Stimulated activated CD4-positive, alpha-beta T cell treated with anti-CD3 and anti-CD28 coated beads, Interleukin-15, amount 100 ng/mL, for 1 hour (primary cell): ENCODE measurements around the gene PSMA7.
A peak's percentile ranks its signal among the peaks of the same experiment; 100 is the strongest.

Source experiments
- DNase-seq, 2 donors: peaks; one replicate each; pipeline ENCODE4 v3.0.0-alpha.2; 2020; ENCODE audit warnings: low read depth in 1 of 2, low spot score in 1 of 2

Gene PSMA7

DNA sequence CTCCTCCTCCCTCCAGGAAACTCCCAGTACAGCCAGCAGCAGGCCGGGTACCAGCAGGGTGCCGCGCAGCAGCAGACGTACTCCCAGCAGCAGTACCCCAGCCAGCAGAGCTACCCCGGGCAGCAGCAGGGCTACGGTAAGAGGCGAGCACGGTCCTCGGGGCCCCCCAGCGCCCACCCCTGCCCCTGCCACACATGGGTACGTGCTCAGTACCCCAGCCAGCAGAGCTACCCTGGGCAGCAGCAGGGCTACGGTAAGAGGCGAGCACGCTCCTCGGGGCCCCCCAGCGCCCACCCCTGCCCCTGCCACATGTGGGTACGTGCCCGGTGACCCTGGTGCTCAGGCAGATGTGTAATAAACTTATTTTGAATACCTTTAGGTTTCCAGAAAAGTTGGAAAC, 29.5 kb upstream of the PSMA7 start:
- no peak for DNase-seq

DNA sequence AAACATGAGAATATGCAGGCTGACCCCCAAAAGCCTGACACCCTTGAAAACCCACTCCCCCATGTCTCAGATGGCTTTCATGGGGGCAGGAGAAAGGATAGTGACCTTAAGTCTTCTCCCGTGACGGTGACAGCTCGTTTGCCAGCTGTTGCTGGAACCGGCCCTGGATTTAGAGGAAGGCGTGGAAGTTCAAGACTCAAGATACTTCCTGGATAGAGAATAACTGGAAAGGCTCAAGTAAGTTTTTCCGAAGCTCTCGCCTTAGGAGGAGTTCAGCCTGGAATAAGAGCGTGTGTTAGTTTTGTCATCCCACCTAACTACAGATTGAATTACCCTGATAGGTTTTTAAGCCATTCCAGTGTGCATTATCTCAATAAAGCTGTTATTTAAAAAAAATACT, 28.1 kb upstream of the PSMA7 start:
- no peak for DNase-seq

DNA sequence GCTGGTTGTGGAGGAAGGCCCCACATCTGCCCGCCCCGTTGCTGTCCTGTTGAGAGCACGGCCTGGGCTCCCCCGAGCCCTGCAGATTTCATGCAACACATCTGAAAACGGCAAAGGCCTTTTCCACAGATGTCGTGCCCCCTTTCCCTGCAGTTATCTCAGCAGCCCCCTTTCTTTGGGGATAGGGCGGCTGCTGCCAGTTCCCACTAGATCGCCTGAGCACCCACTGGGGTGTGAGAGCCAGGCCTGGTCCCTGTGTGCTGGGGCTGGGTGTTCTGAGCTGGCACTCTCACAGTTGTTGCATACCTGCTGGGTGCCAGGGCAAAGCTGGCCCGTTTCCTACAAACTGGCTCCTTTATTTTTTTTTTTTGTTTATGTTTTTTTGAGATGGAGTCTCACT, 27.3 kb upstream of the PSMA7 start:
- no peak for DNase-seq

DNA sequence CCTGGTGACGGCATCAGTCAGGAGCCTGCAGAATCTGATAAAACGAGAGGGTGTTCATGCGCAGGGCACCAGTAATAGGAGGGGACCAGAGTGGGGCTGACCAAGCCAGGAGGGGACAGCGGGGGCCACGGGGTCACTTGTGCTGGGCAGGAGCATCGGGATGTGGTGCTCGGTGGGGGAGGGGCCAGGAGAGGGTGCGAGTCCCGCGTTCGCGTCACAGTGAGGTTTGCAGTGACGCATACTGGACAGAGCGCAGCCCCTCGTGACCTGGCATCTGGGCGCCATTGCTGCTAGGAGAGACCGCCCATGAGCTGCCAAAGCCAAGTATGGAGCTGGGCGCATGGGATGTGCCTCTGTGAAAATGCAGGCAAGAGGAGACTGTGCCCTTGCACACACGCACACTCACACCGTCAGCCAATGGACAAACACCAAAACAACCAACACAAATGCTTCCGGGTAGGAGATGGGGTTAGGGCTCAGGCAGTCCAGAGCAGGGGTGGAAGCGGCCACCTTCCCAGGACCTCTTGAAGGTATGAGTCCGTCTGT, 25.8 kb upstream of the PSMA7 start:
- no peak for DNase-seq

DNA sequence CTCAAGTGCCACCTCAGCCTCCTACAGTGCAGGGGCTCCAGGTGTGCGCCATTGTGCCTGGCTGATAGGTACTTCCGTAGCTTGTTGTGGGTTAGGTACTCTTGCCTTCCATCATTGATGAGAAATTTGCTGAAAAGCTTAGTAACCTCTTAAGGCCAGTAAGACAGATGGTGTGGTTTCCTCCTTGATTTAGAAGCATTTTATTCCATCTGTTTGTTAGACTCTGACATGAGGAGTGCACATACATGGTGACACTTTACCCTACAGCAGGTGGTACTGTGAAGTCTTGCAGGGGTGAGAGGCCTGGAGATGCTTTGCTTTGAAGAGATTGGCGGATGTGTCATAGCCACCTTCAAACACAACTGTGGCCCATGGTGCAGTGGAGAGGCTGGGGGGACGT, 24.9 kb upstream of the PSMA7 start:
- no peak for DNase-seq

DNA sequence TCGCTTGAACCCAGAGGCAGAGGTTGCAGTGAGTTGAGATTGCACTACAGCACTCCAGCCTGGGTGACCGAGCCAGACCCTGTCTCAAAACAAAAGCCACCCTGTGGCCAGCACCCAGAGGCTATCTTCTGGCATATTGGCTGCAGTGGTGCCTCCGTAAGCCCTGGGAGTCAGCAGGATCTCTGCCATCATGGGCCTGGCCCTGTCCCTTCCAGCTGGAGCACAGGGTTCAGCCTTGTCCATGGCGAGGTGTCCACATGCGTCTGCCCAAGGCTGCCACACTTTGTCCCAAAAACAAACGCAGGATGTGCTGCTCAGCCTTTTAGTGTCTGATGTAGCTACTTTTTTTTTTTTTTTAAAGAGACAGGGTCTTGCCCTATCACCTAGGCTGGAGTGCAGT, 24.3 kb upstream of the PSMA7 start:
- no peak for DNase-seq

DNA sequence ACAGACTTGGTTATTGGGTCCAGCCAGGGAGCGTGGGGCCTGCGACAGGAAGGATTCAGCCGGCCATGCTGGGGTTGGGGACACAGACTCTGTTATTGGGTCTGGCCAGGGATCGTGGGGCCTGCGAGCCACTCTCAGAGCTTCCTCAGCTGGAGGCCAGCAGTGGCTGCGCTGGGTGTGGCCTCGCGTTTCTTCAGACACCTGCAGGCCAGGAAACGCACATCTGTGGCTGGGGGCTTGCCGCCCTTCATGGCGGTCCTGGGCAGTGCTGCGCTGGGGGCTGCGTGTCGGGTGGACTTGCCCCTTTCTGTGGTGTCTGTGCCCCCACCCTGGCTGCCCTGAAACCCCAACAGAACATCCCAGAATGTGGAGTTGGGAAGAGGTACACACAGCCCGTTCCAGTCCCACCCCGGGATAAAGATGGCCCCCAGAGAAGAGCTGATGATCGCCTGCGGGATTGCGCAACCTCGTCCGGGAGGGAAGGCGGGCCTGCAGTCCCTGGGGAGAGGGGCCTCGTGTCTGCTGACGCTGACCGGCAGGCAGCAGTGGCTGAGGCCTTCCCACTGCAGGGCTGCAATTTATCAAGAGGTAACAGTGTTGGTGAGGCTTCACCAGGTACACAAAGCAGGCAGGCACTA, 22.7 kb upstream of the PSMA7 start:
- DNase-seq, result no peak

DNA sequence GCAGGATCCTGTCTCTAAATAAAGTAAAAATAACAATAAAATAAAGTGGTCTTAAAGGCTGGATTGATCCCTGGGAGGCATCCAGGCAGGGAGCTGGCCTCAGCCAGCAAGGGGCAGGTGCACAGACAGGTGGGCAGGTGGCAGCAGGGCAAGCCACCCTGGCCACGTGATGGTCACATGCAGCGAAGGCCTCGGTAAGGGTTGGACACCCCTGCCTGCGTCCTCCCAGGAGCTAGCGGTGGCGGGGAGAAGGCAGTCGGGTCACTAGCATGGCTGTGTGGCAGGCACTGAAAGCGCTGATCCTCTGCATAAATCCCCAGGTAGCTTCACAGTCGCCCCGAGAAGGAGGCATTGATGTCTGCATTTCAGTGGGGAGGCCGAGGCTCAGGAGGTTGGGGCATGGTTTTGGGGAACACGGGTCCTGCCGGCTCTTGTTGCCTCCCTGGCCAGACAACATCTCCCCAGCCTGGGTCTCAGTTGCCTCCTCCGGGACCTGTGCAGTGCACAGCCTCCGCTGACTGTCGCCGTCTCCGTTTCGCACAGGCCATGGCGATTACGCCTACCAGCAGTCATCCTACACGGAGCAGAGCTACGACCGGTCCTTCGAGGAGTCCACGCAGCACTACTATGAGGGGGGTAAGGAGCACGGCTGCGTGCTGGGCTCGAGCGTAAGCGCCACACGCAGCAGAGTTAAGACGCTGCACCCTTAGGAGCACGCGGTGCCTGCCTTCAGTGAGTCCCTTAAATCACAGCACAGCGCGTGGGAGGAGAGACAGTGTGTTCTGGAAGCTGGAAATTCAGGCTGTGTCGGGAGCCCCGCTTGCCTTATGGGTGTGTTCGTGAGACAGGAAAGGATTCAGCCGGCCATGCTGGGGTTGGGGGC, 21.9 kb upstream of the PSMA7 start:
- no peak for DNase-seq

DNA sequence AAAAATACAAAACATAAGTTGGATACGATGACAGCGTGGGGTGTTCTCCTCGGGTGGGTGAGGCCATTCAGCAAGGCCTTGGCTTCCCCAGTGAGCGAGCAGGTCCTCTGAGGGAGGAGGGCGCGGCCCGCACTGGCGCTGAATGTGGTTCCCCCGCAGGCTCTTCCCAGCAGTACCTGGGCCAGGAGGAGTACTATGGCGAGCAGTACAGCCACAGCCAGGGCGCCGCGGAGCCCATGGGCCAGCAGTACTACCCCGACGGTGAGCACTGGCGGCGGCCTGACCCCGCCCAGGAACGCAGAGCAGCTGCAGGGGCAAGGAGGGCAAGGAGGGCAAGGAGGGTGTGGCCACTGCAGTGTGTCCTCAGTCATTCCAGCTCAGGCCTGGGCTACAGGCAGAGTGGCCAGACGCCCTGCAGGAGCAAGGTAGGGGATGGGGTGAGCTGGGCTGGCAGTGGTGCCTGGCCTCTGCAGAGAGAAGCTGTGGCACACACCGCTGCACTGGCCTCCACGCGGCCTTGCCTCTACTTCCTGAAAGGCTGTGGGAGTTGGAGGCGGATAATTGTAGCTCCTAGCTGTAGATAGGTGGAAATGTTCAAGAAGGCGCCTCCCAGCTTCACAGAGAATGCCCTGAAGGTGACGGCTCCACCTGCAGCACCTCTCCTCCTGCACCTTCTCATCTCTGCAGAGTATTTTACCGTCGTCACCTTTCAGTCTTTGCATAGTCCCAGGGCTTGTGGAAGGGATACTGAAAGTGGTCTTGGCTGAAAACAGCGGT, 21.0 kb upstream of the PSMA7 start:
- no peak for DNase-seq

DNA sequence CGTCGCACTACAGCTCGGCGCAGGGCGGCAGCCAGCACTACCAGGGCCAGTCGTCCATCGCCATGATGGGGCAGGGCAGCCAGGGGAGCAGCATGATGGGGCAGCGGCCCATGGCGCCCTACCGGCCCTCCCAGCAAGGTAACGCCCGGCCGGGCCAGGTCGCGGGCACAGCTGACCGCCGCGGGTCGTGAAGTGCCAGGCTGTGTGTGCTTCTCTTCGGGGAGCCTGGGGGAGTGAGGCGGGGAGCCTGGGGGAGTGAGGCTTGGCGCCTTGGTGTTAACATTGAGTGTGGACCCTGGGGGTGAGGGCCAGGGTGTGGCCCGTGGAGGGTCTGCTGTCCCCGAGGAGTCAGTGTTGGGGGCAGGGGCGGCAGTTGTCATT, 20.3 kb upstream of the PSMA7 start:
- DNase-seq, result no peak

DNA sequence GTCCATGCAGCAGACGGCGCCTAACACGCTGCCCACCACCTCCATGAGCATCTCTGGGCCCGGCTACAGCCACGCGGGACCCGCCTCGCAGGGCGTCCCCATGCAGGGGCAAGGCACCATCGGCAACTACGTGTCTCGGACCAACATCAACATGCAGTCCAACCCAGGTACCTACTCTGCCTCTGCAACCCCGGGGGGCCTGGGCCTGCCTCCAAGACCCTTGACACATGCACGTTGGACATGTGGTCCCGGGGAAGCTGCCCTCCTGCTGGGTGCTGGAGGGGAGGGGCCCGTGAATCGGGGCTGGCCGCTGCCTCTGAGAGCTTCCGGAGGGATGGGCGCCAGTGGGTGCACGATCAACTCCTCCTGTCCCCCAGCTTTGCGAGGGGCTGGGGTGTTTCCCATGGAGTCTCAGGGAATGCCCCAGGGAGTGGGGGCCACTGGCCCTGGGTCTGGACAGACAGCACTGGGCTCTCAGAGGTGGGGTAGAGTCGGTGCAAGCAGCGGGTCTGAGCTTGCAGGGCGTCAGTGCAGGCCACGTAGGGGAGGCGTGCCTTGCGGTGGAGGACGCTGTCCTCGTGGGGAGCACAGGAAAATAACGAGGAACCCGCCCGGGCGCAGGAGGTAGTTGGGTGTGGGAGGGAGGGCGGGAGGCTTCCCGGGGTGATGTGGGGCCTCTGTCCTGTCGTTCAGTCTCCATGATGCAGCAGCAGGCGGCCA, 19.7 kb upstream of the PSMA7 start:
- no peak for DNase-seq

DNA sequence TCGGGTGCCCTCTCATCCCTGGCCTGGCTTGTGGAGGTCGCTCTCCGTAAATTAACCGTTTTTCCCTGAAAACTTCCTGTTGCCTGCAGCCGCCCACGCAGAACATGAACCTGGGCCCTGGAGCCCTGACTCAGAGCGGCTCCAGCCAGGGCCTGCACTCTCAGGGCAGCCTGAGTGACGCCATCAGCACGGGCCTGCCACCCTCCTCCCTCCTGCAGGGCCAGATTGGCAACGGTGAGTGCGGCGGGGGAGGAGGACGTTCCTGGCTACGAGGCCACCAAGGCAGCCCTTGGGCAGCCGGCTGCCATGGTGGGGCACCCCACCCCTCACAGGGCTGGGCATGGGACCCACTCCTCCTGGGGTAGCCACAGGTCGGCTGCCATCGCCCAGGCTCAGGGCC, 18.2 kb upstream of the PSMA7 start:
- no peak for DNase-seq

DNA sequence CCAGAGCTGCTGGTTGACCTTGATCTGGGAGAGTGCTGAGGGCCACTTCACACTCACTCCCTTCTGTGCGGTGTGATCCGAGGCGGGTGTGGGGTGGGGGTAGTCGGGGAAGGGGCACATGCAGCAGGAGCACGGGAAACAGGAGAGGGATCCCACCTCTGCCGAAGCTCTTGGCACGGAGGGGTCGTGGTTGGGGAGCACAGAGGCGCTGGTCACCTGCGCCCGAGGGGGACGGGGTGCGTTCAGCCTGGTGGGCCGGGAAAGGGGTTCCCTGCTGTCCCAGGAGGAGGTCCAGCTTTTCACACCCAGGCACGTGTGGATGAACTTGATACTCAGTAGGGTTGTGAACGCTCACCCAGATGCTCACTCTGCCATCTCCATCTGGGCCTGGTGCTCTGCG, 17.7 kb upstream of the PSMA7 start:
- DNase-seq, result no peak

DNA sequence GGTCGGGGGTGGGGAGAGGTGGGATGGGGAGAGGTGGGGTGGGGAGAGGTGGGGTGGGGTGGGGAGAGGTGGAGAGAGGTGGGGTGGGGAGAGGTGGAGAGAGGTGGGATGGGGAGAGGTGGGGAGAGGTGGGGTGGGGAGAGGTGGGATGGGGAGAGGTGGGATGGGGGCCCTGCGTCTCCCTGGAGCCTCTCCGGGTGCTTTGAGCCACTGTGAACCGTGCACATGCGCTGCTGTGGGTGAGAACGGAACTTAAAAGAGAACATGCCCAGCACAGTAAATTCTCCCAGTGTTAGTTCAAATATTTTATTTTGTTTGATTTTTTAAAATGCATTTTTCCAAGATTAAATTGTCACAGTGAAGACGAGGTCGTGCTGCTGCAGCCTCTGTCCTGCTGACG, 17.1 kb upstream of the PSMA7 start:
- DNase-seq, result no peak

DNA sequence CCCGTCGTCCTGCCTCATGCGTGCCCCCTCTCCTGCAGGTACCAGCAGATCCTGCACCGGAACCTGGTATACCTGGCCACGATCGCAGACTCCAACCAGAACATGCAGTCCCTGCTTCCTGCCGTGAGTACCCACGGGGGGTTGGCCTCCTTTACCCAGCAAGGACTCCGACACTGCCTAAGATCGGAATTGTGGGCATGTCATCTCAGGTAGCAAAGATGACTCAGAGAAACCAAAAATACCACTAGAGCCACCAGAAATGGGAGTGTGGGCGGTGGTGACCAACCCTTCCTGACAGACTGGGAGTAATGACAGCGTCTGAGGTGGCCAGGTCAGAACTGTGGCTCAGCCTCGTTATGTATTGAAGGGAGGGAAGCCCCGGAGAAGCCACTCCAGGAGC, 16.6 kb upstream of the PSMA7 start:
- DNase-seq, result no peak

DNA sequence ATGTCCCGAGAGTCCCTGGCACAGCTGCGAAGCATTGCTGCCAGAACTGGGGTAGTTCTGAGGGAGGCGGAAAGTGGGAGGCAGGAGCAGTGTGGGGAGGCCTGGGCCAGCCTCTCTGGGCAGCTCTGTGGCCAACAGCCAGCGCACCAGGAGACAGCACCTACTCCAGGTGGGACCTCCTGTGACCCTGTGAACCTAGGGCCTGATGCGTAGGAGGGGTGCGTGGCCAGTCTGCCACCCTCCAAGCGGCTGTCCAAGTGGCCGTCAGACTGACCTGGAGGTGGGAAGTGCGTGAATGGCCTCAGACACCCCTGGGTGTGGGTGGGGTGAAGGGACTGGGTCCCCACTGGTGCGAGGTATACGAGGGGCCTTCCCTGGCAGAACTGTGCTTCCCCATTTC, 15.9 kb upstream of the PSMA7 start:
- no peak for DNase-seq

DNA sequence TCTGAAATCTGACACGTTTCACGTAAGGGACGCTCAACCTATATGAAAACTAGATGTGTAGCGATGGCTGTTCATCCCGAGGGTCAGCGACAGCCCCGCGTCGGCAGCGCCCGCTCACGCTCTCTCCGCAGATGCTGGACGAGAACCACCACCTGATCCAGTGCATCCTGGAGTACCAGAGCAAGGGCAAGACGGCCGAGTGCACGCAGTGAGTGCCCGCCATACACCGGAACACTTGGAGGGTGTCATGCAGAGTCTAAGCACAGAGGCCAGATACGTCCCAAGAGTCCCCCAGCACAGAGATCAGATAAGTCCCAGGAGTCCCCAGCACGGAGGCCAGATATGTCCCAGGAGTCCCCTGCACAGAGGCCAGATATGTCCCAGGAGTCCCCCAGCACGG, 15.3 kb upstream of the PSMA7 start:
- no peak for DNase-seq

DNA sequence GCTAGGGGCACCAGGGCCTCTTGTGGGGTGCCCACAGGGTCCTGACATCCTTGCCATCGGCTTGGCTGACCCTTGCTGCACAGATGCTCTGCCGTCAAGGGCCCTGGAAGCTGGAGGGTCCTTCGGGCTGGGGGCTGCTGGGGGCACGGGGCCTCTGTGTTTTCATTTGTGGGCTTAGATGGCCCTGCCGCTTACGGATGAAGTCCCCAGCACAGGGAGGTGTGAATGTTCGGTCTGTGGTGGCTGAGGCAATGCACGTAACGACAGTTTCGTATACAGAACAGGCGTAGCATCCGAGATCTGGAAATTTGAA, 14.8 kb upstream of the PSMA7 start:
- DNase-seq, result no peak

DNA sequence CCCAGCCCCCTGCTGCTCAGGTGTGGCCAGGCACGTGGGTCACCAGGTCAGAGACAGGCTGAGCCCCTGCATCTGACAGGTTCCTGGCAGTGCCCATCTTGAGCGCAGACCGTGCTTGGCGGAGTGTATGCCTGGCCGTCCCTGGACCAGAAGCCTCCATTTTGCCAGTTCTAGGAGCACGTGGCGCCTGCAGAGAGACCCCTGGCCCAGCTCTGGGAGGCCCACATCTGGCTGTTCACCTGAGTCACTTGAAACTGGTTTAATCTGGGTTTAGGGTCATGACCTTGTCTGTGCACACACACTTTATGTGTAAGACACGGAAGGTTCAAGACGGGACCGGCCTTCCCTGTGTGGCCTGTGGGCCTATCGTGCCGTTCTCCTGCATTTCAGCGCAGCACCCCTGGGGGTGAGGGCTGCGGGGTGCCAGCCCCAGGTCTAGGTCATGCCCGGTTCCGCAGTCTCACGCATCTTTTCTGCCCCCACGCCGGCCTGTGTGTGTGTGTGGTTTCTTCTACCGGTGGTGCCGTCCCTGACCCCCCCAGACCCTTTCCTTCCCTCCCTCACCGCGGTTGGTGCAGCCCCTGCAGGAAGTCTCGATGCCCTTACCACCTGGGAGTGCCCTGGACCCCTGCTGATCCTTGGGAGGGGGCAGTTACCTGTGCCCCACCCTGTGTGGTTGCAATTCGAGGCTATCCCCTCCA, 14.3 kb upstream of the PSMA7 start:
- no peak for DNase-seq

DNA sequence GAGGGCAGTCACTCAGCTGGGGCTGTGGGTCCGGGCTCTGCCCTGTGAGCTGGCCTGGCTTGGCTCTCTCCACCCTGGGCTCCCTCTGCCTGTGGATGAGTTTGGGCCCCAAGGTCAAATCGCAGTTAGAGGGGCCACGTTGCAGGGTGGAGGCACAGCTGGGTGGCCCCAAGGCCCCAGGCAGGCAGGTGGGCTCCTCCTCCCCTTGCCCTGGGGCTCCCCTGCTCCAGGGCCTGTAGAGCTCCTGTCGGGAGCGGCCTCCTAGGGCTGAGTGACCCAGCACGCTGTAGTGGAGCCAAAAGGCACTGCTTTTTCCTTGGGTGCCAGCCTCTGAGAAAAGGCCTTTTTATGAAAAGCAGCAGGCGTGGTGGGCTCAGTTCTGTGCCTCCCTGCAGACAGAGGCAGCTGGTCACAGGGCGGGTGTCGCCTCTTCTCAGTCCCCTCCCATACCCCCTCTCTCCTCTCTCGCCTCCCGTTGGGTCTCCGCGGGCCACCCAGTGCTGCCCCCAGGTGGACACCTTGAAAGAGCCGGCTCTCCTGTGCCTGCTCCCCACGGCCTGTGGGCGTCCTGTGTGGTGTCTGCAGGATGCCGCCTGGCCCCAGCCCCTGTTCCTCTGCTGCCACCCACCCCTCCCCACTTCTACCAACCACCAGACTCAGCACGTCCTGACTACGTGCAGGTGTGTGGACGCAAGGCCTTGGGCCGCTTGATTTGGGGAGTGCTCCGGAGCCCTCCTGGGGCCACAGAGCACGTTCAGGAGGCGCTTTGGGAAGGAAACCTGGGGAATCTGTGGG, 13.6 kb upstream of the PSMA7 start:
- DNase-seq, result peak; percentile 46 to 65
